ENCODE results near the gene SYT10.

SYT10 gene

GRCh38 chr12:33429468-33429867, 10.2 kb downstream of the SYT10 start:
- TF ChIP-seq, protein P1, sequence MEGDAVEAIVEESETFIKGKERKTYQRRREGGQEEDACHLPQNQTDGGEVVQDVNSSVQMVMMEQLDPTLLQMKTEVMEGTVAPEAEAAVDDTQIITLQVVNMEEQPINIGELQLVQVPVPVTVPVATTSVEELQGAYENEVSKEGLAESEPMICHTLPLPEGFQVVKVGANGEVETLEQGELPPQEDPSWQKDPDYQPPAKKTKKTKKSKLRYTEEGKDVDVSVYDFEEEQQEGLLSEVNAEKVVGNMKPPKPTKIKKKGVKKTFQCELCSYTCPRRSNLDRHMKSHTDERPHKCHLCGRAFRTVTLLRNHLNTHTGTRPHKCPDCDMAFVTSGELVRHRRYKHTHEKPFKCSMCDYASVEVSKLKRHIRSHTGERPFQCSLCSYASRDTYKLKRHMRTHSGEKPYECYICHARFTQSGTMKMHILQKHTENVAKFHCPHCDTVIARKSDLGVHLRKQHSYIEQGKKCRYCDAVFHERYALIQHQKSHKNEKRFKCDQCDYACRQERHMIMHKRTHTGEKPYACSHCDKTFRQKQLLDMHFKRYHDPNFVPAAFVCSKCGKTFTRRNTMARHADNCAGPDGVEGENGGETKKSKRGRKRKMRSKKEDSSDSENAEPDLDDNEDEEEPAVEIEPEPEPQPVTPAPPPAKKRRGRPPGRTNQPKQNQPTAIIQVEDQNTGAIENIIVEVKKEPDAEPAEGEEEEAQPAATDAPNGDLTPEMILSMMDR (IDR thresholded peaks at IDR 0.05): no peak

DNA sequence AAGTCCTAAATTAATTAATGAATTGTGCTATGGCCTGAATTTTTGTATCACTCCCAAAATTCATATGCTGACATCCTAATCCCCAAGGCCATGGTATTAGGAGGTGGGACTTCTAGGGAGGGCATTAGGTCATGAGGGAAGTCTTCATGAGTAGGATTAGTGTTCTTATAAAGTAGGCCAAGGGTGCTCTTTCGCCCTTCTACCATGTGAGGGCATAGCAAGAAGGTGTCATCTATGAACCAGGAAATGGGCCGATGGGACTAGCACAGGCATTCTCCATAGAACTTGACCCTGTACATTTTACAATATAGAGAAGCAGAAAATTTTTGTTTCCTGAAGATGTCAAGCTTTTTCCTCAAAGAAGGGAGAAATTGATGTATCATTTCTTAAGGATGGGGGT, 12.5 kb downstream of the SYT10 start:
- TF ChIP-seq, protein P1 (IDR thresholded peaks at IDR 0.05): peak; percentile 63

DNA sequence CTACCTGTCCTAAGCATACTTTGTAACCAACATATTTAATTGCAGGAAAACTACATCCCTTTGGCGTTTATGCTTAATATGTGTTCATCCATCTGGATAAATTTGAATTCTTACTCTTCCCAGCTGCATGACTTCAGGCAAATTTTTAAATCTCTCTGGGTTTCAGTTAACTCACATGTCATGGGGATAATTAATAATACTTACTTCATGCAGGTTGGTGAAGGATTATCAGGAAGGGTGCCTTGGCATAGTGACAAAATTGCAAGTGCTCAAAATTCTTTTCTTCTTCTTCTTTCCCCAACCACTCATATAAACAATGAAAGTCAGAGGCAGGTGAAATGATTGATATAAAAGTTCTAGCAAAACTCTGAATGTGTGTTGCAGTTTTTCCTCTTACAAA, 15.9 kb downstream of the SYT10 start:
- TF ChIP-seq, protein P1 (IDR thresholded peaks at IDR 0.05): no peak

GRCh38 chr12:33383503-33383902, 56.1 kb downstream of the SYT10 start:
- TF ChIP-seq, protein P1 (IDR thresholded peaks at IDR 0.05): no peak

GRCh38 chr12:33376153-33376552, 63.5 kb downstream of the SYT10 start:
- TF ChIP-seq, protein P1 (IDR thresholded peaks at IDR 0.05): no peak

GRCh38 chr12:33370318-33370717, 69.3 kb downstream of the SYT10 start:
- TF ChIP-seq, protein P1 (IDR thresholded peaks at IDR 0.05): no peak

DNA sequence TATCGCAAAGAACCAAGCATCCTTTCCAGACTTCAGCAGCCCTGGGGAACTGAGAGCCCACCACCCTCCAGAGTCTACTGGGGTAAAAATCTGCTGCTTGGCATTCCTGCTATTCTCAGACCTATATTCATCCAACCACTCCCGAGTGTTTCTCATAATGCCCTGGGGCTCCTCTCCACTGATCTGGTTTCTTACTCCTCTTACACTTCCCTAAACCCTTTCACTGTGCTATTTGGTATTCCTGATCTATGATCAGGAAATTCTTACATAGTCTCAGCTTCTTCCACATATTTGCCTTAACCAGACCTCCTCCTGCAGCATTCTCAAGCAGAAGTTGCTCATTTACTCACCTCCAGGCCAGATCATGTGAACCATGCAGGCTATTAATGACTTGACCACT, 82.4 kb downstream of the SYT10 start:
- TF ChIP-seq, protein P1 (IDR thresholded peaks at IDR 0.05): no peak

- TF ChIP-seq, protein P1 (IDR thresholded peaks at IDR 0.05): no peak
Measured at GRCh38 chr12:33349791-33350190, 89.8 kb downstream of the SYT10 start.

Data from LNCAP (cell line).